HepG2 (cell line): ENCODE measurements around the gene ACCSL. TPM values are rescaled to one million over a fixed set of nuclear protein-coding genes. Genes with fewer than 3 reads are reported as not detected.

Source experiments
- ATF6 ChIP-seq: sonication (generic); formaldehyde crosslinking; conservative IDR thresholded peaks from 2 replicates; pipeline ENCODE4 v1.4.0; 2020; ENCODE audit warnings: missing genetic modification reagents
- BRCA1 ChIP-seq: sonication (generic); formaldehyde crosslinking; IDR thresholded peaks from 2 replicates; pipeline ENCODE4 v1.4.0; 2020; ENCODE audit warnings: missing genetic modification reagents
- CBFB ChIP-seq: sonication (generic); formaldehyde crosslinking; IDR thresholded peaks from 2 replicates; pipeline ENCODE4 v1.4.0; 2020; ENCODE audit warnings: missing genetic modification reagents
- HMGXB4 ChIP-seq, 2 experiments: sonication (generic) in 1 of 2; formaldehyde crosslinking in 1 of 2; IDR thresholded peaks; 2 replicates each; pipeline versions ENCODE4 v1.4.0 to v1.6.1; 2018 to 2020; ENCODE audit warnings: missing genetic modification reagents in 2 of 2, borderline replicate concordance in 1 of 2, low read depth in 1 of 2, mild to moderate bottlenecking in 1 of 2, missing biosample characterization in 1 of 2
- HOXA3 ChIP-seq: sonication (generic); formaldehyde crosslinking; IDR thresholded peaks from 2 replicates; pipeline ENCODE4 v1.5.0; 2020; ENCODE audit warnings: missing genetic modification reagents
- IKZF4 ChIP-seq: sonication (generic); formaldehyde crosslinking; IDR thresholded peaks from 2 replicates; pipeline ENCODE4 v1.5.1; 2020; ENCODE audit warnings: borderline replicate concordance, mild to moderate bottlenecking, low read depth, missing genetic modification reagents; ENCODE audit errors: not compliant biosample characterization
- KAT7 ChIP-seq: IDR thresholded peaks from 2 replicates; pipeline ENCODE4 v1.6.1; 2018; ENCODE audit warnings: borderline replicate concordance, missing compliant biosample characterization
- MED1 ChIP-seq: sonication (generic); formaldehyde crosslinking; IDR thresholded peaks from 2 replicates; pipeline ENCODE4 v1.4.0; 2020; ENCODE audit warnings: missing genetic modification reagents
- ZNF274 ChIP-seq: sonication (generic); formaldehyde crosslinking; IDR thresholded peaks from 2 replicates; pipeline ENCODE4 v1.5.1; 2020; ENCODE audit warnings: mild to moderate bottlenecking, missing genetic modification reagents
- ZNF407 ChIP-seq: sonication (generic); formaldehyde crosslinking; IDR thresholded peaks from one replicate; pipeline ENCODE4 v1.5.1; 2020; ENCODE audit warnings: mild to moderate bottlenecking, missing genetic modification reagents; ENCODE audit errors: not compliant biosample characterization
- polyA plus RNA-seq, 8 experiments: library from polyadenylated mRNA; depleted of rRNA in 3 of 8; stranded (reverse) in 7 of 8; unstranded in 1 of 8; fragments of >200 nt; fragmentation: Illumina TruSeq in 4 of 8; extraction: Trizol in 4 of 8; gene quantifications; 2 replicates each; pipeline versions ENCODE4 v1.2.1 to v1.2.3, GENCODE V29; 2011 to 2016; ENCODE audit warnings: low read depth in 4 of 8, missing spikeins in 1 of 8, mixed read lengths in 1 of 8; ENCODE audit not compliant: insufficient read depth in 1 of 8
- total RNA-seq, 5 experiments: library from RNA; depleted of rRNA; stranded (reverse); fragments of >200 nt; fragmentation: Illumina TruSeq; extraction: Trizol; gene quantifications; 2 replicates each; pipeline ENCODE4 v1.2.3, GENCODE V29; 2016; ENCODE audit warnings: low read depth in 1 of 5
- TF ChIP-seq, protein P1 (sequence below): sonication (generic); formaldehyde crosslinking; IDR thresholded peaks from 2 replicates; pipeline ENCODE4 v1.4.0; 2020; ENCODE audit warnings: missing genetic modification reagents; ENCODE audit errors: not compliant biosample characterization

Gene ACCSL
- total and polyA plus RNA-seq, 2 of the 13 experiments (the other 11 are each of a cell fraction or from before 2014, with no cell fraction given): not detected

GRCh38 chr11:44065841-44066731, 18.3 kb downstream of the ACCSL start, which contains the start of gene ACCS (continued):
- peak; percentile 67 to 91; a peak in 3 of 4 replicates for TF ChIP-seq HMGXB4 (CRISPR knock-in tag; IDR thresholded peaks at IDR 0.05; ENCODE audit: borderline replicate concordance in 1 of 2, low read depth in 1 of 2)
- no peak for TF ChIP-seq CBFB (CRISPR knock-in tag)
- peak; percentile 76 for TF ChIP-seq ZNF407
- no peak for TF ChIP-seq BRCA1 (CRISPR knock-in tag)
- 0 out of 2 replicates have a peak, but pooled peaks have one; percentile 49 for TF ChIP-seq HOXA3 (CRISPR knock-in tag)
- peak; percentile 39 for TF ChIP-seq IKZF4 (CRISPR knock-in tag)
- TF ChIP-seq KAT7 (CRISPR knock-in tag): no peak
- TF ChIP-seq, protein P1, sequence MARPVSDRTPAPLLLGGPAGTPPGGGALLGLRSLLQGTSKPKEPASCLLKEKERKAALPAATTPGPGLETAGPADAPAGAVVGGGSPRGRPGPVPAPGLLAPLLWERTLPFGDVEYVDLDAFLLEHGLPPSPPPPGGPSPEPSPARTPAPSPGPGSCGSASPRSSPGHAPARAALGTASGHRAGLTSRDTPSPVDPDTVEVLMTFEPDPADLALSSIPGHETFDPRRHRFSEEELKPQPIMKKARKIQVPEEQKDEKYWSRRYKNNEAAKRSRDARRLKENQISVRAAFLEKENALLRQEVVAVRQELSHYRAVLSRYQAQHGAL: no peak
- TF ChIP-seq MED1 (CRISPR knock-in tag): no peak
- 0 out of 2 replicates have a peak, but pooled peaks have one; percentile 31 for TF ChIP-seq ZNF274 (CRISPR knock-in tag)
- no peak for TF ChIP-seq ATF6 (CRISPR knock-in tag)
